ENCODE measurements around the gene WNK3.
"Not testable (repeated sequence)": the region's sequence is repeated elsewhere in the genome, so short reads cannot be mapped to it uniquely, and the experiment has no call there.

WNK3 gene

GRCh38 chrX:54357414-54358377 is at the start of gene WNK3:
Gene WNK3, minus strand, starts transcription at chrX:54358046.
- peak; percentile 50 for DNase-seq (ENCODE audit: low read depth)
- peak within 1 kb of the TSS; percentile 52 for H3K4me3 ChIP-seq (ENCODE audit: control insufficient read depth, low read depth, low read length)
- TF ChIP-seq CTCF (conservative IDR thresholded peaks at IDR 0.05; ENCODE audit: control insufficient read depth, insufficient read depth, low read depth, low read length) = no peak

GRCh38 chrX:54407266-54407665 is 49.4 kb upstream of the WNK3 start:
- H3K4me3 ChIP-seq (ENCODE audit: control insufficient read depth, low read depth, low read length) = no peak overlapping the region
- DNase-seq (ENCODE audit: low read depth) = no peak
- TF ChIP-seq CTCF (conservative IDR thresholded peaks at IDR 0.05; ENCODE audit: control insufficient read depth, insufficient read depth, low read depth, low read length) = no peak

GRCh38 chrX:54397113-54397512 is 39.3 kb upstream of the WNK3 start:
- no peak overlapping the region for H3K4me3 ChIP-seq (ENCODE audit: control insufficient read depth, low read depth, low read length)
- no peak for TF ChIP-seq CTCF (conservative IDR thresholded peaks at IDR 0.05; ENCODE audit: control insufficient read depth, insufficient read depth, low read depth, low read length)
- DNase-seq (ENCODE audit: low read depth) = no peak

- no peak for TF ChIP-seq CTCF (conservative IDR thresholded peaks at IDR 0.05; ENCODE audit: control insufficient read depth, insufficient read depth, low read depth, low read length)
- no peak overlapping the region for H3K4me3 ChIP-seq (ENCODE audit: control insufficient read depth, low read depth, low read length)
- no peak for DNase-seq (ENCODE audit: low read depth)
Observed at GRCh38 chrX:54386314-54386713, 28.5 kb upstream of the WNK3 start.

GRCh38 chrX:54384661-54385060 is 26.8 kb upstream of the WNK3 start:
- H3K4me3 ChIP-seq (ENCODE audit: control insufficient read depth, low read depth, low read length); DNase-seq (ENCODE audit: low read depth): not testable (repeated sequence)

- no peak for TF ChIP-seq CTCF (conservative IDR thresholded peaks at IDR 0.05; ENCODE audit: control insufficient read depth, insufficient read depth, low read depth, low read length)
- DNase-seq (ENCODE audit: low read depth) = no peak
- H3K4me3 ChIP-seq (ENCODE audit: control insufficient read depth, low read depth, low read length) = no peak overlapping the region
Observed at GRCh38 chrX:54359408-54359807, 1.6 kb upstream of the WNK3 start.

GRCh38 chrX:54358424-54359211 is 772 bp upstream of the WNK3 start:
- H3K4me3 ChIP-seq (ENCODE audit: control insufficient read depth, low read depth, low read length) = peak overlapping the region; percentile 52
- TF ChIP-seq CTCF (conservative IDR thresholded peaks at IDR 0.05; ENCODE audit: control insufficient read depth, insufficient read depth, low read depth, low read length) = no peak
- peak; percentile 22 for DNase-seq (ENCODE audit: low read depth)

All from fibroblast of mammary gland (primary cell).